PC-3 (cell line): ENCODE results near the gene PIMREG.
A peak's percentile ranks its signal among the peaks of the same experiment; 100 is the strongest.

Experiments used
- EZH2 ChIP-seq: fragments of 300-600 bp; sonication (generic); IDR thresholded peaks from one replicate; pipeline ENCODE4 v1.6.1; 2017; ENCODE audit warnings: antibody characterized with exemption, mild to moderate bottlenecking, low read length; ENCODE audit not compliant: unreplicated experiment
- TF ChIP-seq, protein P1 (sequence below): fragments of 300-600 bp; sonication (generic); conservative IDR thresholded peaks from 2 replicates; pipeline ENCODE4 v1.5.1; 2017; ENCODE audit warnings: antibody characterized with exemption, low read depth, mild to moderate bottlenecking, low read length

DNA sequence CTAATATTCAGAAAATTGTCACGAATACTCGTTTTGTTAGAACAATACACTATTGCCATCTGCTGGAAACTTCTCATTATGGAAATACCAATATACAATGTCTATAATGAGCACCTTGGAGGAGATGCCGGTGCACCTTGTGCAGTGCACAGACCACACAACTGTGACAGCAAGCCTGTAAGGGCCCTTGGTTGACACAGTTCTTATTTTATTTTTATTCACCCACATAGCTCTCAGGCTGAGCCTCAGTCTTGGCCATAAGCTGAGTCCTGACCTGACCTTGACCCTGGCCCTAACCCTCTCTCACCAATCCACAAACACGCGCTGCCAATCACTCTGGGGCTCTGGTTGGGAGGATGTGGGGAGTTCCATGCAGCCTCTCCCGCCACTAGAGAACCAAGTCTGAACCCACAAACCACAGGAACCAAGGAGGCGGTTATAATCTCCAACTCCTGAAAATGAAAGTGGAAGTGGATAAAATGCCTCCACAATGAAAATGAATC lies 16.9 kb upstream of the PIMREG start:
- TF ChIP-seq EZH2: no peak
- TF ChIP-seq, protein P1, sequence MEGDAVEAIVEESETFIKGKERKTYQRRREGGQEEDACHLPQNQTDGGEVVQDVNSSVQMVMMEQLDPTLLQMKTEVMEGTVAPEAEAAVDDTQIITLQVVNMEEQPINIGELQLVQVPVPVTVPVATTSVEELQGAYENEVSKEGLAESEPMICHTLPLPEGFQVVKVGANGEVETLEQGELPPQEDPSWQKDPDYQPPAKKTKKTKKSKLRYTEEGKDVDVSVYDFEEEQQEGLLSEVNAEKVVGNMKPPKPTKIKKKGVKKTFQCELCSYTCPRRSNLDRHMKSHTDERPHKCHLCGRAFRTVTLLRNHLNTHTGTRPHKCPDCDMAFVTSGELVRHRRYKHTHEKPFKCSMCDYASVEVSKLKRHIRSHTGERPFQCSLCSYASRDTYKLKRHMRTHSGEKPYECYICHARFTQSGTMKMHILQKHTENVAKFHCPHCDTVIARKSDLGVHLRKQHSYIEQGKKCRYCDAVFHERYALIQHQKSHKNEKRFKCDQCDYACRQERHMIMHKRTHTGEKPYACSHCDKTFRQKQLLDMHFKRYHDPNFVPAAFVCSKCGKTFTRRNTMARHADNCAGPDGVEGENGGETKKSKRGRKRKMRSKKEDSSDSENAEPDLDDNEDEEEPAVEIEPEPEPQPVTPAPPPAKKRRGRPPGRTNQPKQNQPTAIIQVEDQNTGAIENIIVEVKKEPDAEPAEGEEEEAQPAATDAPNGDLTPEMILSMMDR: peak; percentile 42; the same call in 1 of the 2 replicates
